ENCODE measurements around the gene GNPDA2. TPM values are rescaled to one million over a fixed set of nuclear protein-coding genes. Genes with fewer than 3 reads are reported as not detected.

Gene GNPDA2
- 9.0 and 19.2 TPM in 2 replicates for total RNA-seq

GRCh38 chr4:44726038-44726871, at the start of gene GNPDA2:
Gene GNPDA2, minus strand, starts transcription at chr4:44726556. Its CDS starts 4,349 bp downstream, at chr4:44722207.

DNA sequence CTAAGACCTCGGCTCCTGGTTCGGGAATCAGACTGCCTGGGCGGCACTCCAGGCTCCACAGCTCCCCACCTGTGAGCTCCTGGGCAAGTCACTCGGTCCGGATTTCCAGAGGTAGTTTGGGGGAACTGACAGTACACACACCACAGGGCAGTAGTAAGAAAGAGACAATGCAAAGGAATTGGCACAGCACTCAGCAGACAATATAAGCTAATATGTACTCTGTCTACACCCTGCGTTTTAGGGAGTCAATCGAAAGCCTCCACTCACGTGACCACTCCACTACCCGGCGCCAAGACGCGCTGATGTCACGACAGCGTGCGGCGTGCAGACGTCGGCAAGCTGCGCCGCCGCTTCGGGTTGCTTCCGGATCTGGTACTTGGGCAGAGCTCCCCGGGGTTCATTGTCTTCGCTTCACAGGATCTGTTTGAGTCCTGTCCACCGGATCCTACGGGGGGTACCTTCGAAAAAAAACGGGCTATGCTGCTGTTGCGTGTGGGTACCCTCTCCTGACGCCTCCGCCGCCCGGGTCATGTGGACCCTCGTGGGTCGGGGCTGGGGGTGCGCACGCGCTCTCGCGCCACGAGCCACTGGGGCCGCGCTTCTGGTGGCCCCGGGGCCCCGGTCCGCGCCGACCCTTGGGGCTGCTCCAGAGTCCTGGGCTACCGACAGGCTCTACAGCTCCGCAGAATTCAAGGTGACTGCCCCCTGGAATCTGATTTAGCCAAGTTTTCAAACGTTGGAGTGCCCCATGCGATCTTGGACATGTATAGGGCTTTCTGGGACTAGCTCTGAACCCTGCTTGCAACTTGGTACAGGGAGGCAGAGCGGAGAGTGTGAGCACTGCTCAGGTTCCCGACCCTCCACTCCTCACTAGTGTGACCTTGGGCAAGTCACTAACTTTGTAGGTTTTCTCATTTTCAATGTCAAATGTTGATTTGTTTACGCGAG, 48.0 kb downstream of the GNPDA2 start, which contains the start of gene GUF1:
GUF1 (plus strand) TSS at position 327 of the 948 bp plus-strand sequence; CDS start at position 530, 203 bp downstream.

Other genes with a start within 250 kb of the GNPDA2 start
- gene YIPF7, start 74.9 kb downstream of the GNPDA2 start, total RNA-seq, result not detected in 2 replicates
- 11.8 and 18.8 TPM in 2 replicates for gene GUF1, start 48.1 kb downstream of the GNPDA2 start, total RNA-seq